ENCODE data around the gene OPA1. TPM values are rescaled to one million over a fixed set of nuclear protein-coding genes. Genes with fewer than 3 reads are reported as not detected.

OPA1 gene
- total RNA-seq, 1 donor from 2014 or later = 84.9 TPM

GRCh38 chr3:193710286-193711165 is 117.5 kb downstream of the OPA1 start:
- no peak for DNase-seq (ENCODE audit: low spot score)

DNA sequence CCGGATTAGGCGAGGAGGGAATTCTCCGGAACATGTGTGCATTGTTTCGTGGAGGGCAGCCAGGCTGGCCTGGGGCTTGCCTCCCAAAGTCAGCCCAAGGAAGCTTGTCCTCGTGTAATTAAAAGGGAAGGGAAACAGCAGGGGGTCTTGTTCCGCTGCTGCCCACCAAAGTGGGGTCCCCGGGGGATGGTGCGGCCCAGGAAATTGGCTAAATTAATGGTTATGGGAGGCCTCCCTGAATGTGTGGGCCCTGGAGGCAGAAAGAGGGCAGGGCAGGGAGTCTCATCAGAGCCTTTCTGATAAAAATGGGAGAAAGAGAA is 118.1 kb downstream of the OPA1 start:
- no peak for DNase-seq (ENCODE audit: low spot score)

DNA sequence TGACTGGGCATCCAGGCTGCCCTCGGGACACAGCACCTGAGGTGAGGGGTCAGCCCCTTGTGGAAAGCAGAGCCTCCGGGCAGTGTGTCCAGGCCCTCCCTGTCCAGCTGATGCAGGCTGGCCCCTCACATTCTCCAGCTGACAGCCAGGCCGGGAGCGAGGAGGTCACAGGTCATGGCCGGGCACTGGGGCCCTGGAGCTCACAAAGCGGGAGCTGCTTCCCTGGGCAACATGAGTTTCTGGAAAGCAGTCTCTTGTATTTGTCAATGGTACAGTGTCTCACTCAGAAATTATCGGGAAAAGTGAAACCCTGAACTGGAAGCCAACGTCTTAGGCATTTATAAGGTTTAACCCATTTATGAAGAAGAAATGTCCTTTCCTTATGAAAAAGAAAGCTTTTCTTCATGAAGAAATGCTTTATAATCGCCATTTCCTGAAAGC is 118.5 kb downstream of the OPA1 start:
- no peak for DNase-seq (ENCODE audit: low spot score)

GRCh38 chr3:193711964-193712598 is 119.1 kb downstream of the OPA1 start:
- DNase-seq (ENCODE audit: low spot score) = no peak

DNA sequence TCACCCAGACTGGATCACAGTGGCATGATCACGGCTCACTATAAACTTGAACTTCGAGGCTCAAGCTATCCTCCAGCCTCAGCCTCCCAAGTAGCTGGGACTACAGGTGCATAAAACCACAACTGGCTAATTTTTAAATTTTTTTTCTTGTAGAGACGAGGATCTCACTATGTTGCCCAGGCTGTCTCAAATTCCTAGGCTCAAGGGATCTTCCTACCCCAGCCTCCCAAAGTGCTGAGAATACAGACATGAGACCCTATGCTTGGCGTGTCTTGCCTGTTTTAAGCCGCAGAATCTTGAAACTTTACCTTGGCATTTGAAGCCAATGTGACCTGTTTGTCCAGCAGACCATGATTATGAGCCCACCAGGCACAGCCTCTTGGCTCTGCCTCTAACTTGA is 119.9 kb downstream of the OPA1 start:
- no peak for DNase-seq (ENCODE audit: low spot score)

- no peak for DNase-seq (ENCODE audit: low spot score)
Observed at GRCh38 chr3:193714523-193715137, 121.6 kb downstream of the OPA1 start.

GRCh38 chr3:193716150-193716549 is 123.1 kb downstream of the OPA1 start:
- no peak for DNase-seq (ENCODE audit: low spot score)

GRCh38 chr3:193719735-193720134 is 126.7 kb downstream of the OPA1 start:
- no peak for DNase-seq (ENCODE audit: low spot score)

- no peak for DNase-seq (ENCODE audit: low spot score)
Observed at GRCh38 chr3:193720169-193720568, 127.2 kb downstream of the OPA1 start.

DNA sequence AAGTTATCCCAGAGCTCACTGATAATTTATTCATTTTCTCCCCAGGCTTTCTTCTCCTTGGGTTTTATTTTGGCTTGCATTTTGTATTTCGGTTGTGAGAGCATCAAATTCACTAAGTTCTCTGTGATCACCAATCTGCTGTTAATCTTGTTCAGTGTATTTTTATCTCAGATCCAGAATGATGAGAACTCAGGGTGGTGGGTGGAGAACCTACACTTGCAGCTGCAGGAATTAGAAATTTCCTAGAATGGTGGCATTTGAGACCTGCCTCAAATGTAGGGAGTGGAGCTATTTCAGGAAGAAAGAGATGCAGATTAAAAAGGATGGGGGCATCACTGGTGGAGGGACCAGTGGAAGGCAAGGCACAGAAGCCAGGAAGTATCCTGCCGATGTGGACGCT is 129.6 kb downstream of the OPA1 start:
- no peak for DNase-seq (ENCODE audit: low spot score)

DNA sequence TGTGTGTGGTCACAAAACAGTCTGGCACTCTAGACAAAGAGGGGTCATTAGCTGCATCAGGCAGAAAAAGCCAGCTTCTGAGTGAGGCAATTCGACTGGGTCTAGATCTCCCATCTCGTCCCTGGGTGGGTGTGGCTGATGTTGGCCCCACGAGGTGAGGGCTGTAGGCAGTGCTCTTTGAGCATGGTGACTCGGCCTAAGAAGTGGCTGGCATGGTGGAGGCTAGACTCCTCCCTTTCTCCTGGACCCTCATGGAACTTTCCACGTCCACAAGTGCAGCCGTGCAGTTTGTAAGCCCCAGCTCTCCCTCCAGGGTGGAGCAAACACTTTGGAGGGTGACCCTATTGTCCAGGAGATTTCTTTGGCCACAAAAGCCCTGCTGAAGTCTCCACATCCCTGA is 134.1 kb downstream of the OPA1 start:
- no peak for DNase-seq (ENCODE audit: low spot score)

GRCh38 chr3:193728429-193729087 is 135.6 kb downstream of the OPA1 start:
- no peak for DNase-seq (ENCODE audit: low spot score)

DNA sequence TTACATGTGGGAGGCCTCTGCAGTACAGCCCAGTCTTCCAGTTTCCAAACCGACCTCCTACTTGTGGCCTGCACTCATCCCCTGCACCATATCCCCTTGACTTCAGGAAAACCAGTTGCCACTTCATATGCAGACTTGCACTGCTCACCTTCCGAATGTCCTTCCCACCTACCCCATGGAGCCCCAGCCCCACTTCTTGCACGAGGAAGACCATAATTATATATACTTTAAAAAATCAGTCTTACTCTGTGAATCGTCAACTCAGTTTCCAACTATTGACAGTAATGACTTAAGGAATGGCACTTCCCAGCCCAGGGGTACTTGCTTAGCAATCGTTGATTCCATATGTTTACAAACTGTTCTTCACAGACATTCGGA is 136.1 kb downstream of the OPA1 start:
- DNase-seq (ENCODE audit: low spot score) = no peak

- DNase-seq (ENCODE audit: low spot score) = no peak
Observed at GRCh38 chr3:193729601-193730000, 136.6 kb downstream of the OPA1 start.

- no peak for DNase-seq (ENCODE audit: low spot score)
Observed at GRCh38 chr3:193730511-193730910, 137.5 kb downstream of the OPA1 start.

- DNase-seq (ENCODE audit: low spot score) = no peak
Observed at GRCh38 chr3:193730976-193731375, 138.0 kb downstream of the OPA1 start.

- DNase-seq (ENCODE audit: low spot score) = no peak
Observed at GRCh38 chr3:193731656-193732055, 138.6 kb downstream of the OPA1 start.

GRCh38 chr3:193732391-193732790 is 139.4 kb downstream of the OPA1 start:
- no peak for DNase-seq (ENCODE audit: low spot score)

DNA sequence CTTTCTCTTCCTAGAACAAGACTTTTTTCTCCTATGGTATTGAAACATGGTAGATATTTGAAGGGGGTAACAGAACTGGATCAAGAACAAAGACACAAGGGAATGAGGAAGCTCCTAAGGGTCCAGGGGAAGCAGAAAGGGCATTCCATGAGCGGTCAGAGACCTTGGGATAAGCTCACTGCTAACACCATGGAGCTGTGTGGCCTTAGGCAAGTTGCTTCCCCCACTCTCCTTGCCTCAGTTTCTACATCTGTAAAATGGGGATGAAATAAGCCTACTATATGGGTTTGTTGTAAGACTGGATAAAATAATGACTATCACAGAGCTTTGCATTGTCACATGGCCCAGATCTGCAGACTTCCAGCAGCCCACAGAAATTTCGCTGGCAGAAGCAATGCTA is 139.8 kb downstream of the OPA1 start:
- no peak for DNase-seq (ENCODE audit: low spot score)

DNA sequence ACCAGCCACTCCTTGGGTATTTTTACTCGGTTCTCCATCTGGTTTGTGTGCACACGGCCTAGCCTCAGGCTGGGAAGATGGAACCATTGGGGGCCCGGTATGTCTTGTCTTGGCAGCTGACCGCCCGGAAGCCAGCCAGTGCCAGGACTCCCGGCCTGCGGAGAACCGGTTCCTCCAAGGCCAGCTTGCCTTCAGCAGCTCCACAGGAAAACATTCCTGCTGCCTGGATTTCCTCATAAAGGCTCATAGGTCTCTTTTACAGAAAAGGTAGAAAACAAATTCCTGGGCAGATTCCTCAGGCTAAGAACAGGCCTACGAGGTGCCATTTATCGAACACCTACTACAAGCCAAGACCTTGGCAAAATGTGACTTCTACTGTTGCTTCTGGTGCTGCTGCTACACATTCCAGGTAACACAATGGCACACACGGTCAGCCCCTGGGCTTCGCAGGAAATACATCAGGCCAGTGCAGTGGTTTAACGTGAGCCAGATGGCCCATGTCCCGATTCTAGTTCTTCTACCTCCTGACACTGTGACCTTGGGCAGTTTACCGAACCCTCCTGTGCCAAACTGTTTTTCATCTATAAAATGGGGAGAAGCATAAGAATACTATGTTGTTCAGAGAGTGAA is 141.8 kb downstream of the OPA1 start:
- no peak for DNase-seq (ENCODE audit: low spot score)

GRCh38 chr3:193735850-193736249 is 142.8 kb downstream of the OPA1 start:
- no peak for DNase-seq (ENCODE audit: low spot score)

- DNase-seq (ENCODE audit: low spot score) = no peak
Observed at GRCh38 chr3:193736616-193737015, 143.6 kb downstream of the OPA1 start.

All from ureter (tissue), 1 donor.